ENCODE results near the gene HIVEP2.
A peak's percentile ranks its signal among the peaks of the same experiment; 100 is the strongest.

The HIVEP2 gene

GRCh38 chr6:142811923-142812322 is 133.1 kb downstream of the HIVEP2 start:
- no peak for DNase-seq

- no peak for DNase-seq
Observed at GRCh38 chr6:142810952-142811514, 133.9 kb downstream of the HIVEP2 start.

GRCh38 chr6:142809947-142810346 is 135.0 kb downstream of the HIVEP2 start:
- no peak for DNase-seq

GRCh38 chr6:142808405-142809061 is 136.4 kb downstream of the HIVEP2 start:
- DNase-seq, result no peak

GRCh38 chr6:142805042-142805441 is 139.9 kb downstream of the HIVEP2 start:
- no peak for DNase-seq

- no peak for DNase-seq
Observed at GRCh38 chr6:142804490-142804889, 140.5 kb downstream of the HIVEP2 start.

- no peak for DNase-seq
Observed at GRCh38 chr6:142803495-142804058, 141.4 kb downstream of the HIVEP2 start.

- DNase-seq, result no peak
Observed at GRCh38 chr6:142803032-142803431, 141.9 kb downstream of the HIVEP2 start.

DNA sequence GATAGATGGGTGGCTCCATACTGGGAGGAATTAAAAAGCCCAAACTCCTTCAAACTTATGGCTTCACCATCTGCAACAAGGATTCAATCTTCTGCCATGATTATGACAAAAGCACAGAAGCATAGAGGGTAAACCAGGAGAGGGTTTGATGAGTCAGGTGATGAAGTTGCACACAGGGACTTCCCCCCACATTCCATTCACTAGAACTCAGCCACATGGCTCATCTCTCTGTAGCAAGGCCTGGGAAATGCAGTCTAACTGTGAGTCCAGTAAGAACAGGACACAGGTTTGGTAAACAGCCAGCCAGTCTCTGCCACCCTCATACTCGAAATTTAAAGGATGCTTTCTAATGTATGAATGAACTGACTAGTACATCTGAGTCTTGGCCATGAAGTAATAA is 142.9 kb downstream of the HIVEP2 start:
- no peak for DNase-seq

DNA sequence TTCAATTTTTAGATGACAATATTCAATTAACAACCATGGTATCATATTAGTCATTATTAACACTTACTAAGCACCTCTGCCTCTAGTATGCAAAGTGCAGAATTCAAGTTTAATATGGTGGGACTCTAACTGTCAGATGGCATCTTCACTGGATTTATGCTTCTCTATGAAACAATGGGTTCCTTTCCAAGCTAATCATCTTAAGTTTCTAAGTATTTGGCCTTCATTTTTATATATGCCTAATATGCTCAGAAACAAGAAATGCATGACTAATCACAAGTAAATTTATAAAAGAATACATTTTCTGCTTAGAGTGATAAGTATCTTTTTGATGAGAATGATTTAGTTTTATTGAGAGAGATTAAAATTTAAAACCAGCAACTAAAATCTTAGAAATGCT is 144.7 kb downstream of the HIVEP2 start:
- DNase-seq, result no peak

DNA sequence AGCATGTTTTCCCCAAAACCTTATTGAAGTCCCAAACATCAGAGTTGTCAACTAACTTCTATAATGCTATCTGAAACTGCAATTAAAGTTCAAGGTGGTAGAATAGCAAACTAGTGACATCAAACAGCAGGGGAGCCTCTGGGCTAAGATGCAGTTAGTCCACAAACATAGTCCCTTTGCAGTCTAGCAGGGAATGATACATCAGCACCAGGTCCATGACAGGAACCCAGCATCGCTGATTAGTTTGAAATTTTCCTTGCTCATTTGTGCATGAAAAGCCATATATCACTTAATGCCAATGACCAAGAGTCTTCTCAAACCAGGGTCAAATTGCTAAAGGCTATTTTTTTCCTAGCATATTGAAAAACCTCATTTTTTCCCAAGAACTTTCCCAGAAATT is 145.3 kb downstream of the HIVEP2 start:
- DNase-seq, result no peak

DNA sequence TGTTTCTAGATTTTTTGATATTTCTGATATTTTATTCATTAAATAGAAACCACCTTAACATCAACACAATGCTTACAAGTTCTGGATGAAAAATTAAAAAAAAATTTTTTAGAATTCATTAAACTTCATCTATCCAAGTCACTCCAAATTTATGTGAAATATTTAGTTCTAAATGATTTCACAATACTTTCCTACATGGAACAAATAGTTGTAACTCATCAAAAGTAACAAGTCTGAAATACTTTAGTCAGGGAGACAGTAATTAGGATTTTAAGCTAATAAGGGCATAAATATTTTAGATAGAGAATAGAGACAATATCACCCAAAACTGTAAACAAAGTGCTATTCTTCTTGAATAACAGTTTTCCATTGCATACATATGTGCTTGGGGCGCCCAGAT is 147.8 kb downstream of the HIVEP2 start:
- no peak for DNase-seq

GRCh38 chr6:142796571-142796970 is 148.4 kb downstream of the HIVEP2 start:
- DNase-seq, result no peak

- no peak for DNase-seq
Observed at GRCh38 chr6:142796024-142796423, 149.0 kb downstream of the HIVEP2 start.

DNA sequence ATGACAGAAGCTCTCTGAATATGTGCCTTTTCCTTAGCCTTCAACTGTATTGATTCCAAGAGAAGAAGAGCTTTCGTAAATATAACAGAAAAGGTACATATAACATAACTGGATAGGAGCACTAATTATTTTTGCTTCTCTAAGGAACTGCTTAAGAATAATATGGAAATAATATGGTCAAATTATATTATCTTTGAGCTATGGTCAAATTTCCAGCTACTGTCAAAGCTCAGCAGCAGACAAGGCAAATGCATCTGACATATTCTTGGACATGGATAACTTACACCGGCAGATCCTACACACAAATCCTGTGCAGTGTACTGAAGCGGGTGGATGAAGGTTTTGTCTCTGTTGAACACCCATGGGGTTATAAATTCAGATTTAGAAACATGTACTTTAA is 150.6 kb downstream of the HIVEP2 start:
- no peak for DNase-seq

GRCh38 chr6:142790257-142790656 is 154.7 kb downstream of the HIVEP2 start:
- no peak for DNase-seq

DNA sequence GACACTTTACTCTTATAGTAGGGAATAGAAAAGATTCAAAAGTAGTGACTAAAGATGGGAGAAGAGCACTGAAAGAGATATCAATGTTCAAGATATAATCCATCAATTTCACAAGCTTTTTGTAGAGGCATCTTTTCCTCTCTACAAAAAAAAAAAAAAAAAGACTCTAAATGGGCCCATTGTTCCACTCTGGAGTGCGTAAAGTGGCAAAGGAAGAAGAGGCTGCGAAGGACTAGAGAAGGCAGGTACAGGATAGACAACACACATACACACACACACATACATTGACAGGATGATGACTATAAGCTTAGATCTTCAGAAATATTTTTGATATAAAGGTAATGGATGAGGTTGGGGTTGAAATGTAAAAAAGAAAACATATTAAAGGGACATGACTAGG is 157.6 kb downstream of the HIVEP2 start:
- no peak for DNase-seq

DNA sequence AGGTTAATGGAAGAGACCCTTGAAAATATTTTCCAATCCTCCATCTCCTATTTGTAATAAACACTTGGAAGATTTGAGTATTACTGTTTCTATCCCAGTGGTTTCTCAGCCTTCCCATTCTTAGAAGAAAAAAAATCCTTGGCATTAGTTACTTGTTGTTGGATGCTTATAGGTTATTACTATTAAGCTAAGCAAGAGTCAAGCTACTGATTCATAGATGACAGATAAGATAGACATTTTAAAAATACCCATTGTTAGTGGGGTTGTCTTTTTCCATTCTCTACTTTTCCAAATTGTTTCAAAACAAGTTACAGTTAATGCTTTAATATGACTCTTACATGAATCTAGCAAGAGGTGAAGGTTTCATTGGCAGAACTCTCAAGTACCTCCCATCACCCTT is 158.5 kb downstream of the HIVEP2 start:
- no peak for DNase-seq

DNA sequence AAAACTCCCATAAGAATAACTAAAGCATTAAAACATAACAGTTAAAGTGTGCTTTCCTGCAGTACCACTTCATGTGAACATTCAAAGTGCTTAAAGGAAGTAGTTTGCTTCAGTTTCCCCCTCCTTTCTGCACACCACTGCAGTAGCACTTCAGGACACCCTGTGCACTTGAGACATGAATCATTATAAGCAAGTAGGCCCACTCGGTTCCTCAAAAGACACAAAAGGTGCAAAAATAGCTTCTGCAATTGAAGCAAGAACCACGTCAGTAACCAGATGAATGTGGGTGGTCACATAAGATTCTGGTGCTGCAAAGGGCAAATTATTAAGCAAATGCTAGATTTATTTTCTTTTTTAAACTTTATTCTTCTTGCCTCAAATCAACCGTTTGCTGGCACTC is 160.6 kb downstream of the HIVEP2 start:
- peak; percentile 24 for DNase-seq

DNA sequence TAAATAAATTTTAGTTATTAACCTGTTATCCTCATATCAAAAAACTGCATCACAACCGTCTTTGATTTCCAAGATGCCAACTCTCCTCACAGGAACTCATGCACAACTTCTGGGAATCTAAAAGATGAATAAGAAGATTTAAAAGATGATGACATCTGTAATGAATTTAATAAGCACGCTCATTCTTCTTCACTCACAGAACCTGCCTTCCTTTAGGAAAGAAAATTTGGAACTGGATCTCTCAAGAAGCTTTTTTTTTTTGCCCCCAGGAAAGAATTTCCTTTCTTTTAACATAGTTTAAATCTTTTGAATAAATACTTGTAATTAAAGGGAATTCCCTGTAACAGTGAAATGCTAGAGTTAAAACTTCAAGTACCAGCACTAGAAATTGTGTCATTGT is 161.5 kb downstream of the HIVEP2 start:
- DNase-seq, result no peak

- no peak for DNase-seq
Observed at GRCh38 chr6:142781129-142781528, 163.8 kb downstream of the HIVEP2 start.

DNA sequence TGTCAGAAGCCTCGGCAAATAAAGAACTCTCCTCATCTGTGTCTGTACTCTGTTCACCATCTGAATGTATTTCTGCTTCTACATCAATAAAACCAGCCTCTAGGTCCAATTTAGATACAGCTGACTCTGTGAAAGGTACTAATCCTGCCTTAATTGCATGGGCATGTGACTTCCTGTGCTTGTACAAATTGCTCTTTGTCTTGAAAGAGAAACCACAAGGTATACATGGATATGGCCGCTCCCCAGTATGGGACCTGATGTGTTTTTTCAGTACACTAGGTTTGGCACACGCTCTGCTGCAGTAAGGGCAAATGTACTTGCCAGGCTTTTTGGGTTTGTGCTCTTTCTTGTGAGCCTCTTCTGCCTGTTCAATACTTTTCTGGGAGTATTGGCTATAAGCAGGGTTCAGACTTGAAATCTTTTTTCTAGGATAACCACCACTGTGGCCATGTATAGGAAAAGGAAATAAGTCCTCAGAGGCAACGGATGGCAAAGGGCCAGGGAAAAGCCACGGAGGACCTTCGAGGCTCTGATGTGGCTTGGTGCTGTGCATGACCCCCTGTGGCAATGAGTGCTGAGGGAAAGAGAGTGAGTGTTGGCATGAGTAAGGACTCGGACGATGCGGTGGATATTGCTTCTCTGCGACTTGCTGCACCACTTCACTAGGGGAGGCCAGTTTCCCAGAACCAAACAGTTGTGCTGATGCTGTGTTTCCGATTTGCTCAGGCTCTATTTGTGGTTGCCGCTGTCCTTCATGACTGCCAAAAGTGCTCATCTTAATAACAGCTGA is 170.9 kb downstream of the HIVEP2 start:
- no peak for DNase-seq

- DNase-seq, result no peak
Observed at GRCh38 chr6:142773324-142773723, 171.7 kb downstream of the HIVEP2 start.

DNA sequence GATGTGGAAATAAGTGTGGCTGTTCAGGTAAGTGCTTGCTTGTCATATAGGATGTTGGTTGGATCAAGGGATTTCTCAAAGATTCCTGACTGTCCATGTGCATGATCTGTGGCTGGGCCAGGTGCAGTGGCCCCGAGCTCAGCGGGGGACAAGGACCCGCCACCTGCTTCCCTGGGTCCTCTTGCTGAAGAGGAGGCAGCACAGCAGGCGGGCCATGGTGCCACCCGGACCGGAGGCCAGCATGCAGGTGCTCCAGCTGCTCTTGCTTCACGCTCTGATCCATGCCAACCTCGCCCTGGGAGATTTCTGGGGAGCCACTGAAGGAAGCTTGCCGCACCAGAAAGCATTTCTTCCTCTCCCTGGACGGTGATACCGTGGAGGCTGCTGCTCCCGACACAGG is 173.8 kb downstream of the HIVEP2 start:
- no peak for DNase-seq

Measured in KG1 (cell line).